Eye (tissue), 1 donor: ENCODE results near the gene CFD.
A peak's percentile ranks its signal among the peaks of the same experiment; 100 is the strongest.
"Not testable (repeated sequence)": the region's sequence is repeated elsewhere in the genome, so short reads cannot be mapped to it uniquely, and the experiment has no call there.

Experiments
- DNase-seq: peaks from one replicate; pipeline ENCODE4 v3.0.0-alpha.2; 2015

CFD gene

DNA sequence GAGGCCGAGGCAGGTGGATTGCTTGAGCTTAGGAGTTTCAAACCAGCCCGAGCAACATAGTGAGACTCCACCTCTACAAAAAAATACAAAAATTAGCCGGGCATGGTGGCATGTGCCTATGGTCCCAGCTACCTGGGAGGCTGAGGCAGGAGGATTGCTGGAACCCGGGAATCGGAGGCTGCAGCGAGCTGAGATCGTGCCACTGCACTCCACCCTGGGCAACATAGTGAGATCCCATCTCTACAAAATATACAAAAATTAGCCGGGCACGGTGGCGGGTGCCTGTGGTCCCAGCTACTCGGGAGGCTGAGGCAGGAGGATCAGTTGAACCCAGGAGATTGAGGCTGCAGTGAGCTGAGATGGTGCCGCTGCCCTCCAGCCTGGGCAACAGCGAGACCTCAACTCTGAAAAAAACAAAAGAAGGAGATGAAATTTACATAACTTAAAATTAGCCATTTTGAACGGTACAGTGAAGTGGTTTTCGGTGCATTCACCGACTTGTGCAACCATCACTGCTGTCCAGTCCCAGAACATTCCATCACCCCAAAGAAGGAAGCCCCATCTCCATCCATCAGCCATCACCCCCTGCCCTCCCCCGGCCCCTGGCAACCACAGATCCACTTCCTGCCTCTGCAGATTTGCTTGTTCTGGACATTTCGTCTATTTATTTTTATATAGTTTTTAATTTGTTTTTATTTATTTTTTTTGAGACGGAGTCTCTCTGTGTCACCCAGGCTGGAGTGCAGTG lies 33.4 kb upstream of the CFD start:
- no peak for DNase-seq

DNA sequence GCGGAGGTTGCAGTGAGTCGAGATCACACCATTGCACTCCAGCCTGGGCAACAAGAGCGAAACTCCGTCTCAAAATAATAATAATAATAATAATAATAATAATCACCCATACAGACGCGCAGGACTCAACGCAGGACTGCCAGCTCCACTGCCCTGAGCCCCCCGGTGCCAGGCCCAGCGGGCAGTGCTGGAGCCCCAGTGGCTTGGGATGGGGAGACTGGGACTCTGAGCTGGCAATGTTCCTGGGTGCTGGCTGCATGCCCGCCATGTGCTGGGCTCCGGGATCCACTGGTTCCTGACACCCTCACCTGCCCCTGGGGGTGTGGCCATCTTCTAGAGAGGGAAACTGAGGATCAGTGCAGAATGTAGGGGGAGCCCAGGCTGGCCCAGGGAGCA lies 32.2 kb upstream of the CFD start:
- no peak for DNase-seq

- no peak for DNase-seq
These were observed 31.6 kb upstream of the CFD start, which contains the start of gene AZU1 for GRCh38 chr19:827710-828321. Gene AZU1, plus strand, starts transcription at chr19:827837. Its CDS starts 10 bp downstream, at chr19:827847.

DNA sequence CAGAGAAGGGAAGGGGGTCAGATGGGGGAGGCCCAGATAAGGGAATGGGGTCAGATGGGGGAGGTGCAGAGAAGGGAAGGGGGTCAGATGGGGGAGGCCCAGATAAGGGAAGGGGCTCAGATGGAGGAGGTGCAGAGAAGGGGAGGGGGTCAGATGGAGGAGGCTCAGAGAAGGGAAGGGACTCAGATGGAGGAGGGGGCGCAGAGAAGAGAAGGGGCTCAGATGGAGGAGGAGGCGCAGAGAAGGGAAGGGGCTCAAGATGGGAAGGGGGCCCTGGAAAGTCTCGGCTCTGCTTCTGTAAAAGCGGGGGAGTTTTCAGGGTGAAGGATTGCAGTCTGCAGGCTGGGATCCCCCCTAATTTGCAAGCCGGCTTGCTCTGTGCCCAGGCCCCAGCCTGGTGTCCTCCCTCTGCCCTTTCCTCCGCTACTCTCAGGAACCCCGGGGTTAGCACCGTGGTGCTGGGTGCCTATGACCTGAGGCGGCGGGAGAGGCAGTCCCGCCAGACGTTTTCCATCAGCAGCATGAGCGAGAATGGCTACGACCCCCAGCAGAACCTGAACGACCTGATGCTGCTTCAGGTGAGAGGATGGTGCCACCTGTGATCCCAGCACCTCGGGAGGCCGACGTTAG lies 30.2 kb upstream of the CFD start:
- no peak for DNase-seq

DNA sequence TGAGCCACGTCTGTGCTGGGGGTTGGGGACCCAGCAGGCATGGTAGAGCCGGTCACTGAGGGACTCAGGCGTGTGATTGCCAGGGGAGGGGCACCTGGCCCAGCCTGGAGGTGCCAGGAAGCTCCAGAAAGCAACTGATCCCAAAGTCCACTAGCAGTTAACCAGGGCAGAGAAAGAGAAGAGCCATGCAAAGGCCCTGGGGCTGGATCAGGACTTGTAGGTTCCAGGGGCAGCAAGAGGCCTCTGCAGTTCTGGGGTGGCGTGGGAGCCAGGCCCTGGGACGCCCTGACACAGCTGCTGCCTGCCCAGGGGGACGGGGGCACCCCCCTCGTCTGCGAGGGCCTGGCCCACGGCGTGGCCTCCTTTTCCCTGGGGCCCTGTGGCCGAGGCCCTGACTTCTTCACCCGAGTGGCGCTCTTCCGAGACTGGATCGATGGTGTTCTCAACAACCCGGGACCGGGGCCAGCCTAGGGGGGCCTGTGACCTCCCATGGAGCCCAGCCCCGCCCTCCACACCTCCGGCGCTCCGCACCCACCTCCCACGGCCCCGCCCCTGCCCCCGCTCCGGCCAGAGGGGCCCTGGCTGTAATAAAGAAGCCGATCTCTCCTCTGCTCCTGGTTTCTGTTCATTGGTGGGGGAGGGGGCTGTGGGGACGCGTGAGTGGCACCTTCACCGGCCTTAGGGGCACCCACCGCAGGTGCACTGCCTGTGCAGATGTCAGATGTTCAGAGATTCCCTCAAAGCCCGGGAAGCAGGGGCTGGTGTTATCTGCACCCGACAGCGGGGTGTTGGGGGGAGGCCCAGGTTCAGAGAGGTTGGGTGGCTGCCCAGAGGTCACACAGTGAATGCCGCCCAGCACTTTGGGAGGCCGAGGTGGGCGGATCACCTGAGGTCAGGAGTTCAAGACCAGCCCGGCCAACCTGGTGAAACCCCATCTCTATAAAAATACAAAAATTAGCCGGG lies 27.8 kb upstream of the CFD start:
- no peak for DNase-seq

GRCh38 chr19:834216-834615 lies 25.2 kb upstream of the CFD start:
- no peak for DNase-seq

- peak; percentile 66 for DNase-seq
These were observed 24.2 kb upstream of the CFD start for GRCh38 chr19:835210-835810.

GRCh38 chr19:840519-841206 lies 18.8 kb upstream of the CFD start, which contains the start of gene PRTN3:
Gene PRTN3, plus strand, starts transcription at chr19:840999. Its CDS starts 10 bp downstream, at chr19:841009.
- DNase-seq, result no peak

DNA sequence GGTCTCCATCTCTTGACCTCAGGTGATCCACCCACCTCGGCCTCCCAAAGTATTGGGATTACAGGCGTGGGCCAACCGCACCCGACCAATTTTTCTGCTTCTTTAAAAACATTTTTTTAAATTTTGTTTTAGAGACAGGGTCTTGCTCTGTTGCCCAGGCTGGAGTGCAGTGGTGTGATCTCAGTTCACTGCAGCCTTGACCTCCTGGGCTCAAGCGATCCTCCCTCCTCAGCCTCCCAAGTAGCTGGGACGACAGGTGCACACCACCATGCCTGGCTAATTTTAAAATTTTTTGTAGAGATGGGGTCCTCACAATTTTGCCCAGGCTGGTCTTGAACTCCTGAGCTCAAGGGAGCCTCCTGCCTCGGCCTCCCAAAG lies 16.7 kb upstream of the CFD start:
- not testable (repeated sequence) for DNase-seq

GRCh38 chr19:843180-843835 lies 16.2 kb upstream of the CFD start:
- peak; percentile 38 for DNase-seq

DNA sequence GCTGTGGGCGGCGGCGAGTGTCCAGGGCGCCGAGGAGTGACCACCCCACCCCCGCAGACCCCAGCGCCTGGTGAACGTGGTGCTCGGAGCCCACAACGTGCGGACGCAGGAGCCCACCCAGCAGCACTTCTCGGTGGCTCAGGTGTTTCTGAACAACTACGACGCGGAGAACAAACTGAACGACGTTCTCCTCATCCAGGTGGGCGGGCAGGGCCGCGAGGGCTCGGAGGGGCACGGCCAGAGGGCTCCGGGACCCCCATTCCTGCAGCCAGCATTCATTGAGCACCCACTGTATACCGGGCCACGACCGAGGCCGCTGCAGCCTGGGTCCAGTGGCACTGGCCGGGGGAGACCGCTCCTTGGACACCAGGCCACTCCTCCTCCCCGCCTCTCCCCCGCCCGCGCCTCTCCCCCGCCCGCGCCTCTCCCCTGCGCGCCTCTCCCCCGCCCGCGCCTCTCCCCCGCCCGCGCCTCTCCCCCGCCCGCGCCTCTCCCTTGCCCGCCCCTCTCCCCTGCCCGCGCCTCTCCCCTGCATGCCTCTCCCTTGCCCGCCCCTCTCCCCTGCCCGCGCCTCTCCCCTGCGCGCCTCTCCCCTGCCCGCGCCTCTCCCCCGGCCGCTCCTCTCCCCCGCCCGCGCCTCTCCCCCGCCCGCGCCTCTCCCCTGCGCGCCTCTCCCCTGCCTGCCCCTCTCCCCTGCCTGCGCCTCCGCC lies 15.5 kb upstream of the CFD start:
- DNase-seq, result peak; percentile 11

DNA sequence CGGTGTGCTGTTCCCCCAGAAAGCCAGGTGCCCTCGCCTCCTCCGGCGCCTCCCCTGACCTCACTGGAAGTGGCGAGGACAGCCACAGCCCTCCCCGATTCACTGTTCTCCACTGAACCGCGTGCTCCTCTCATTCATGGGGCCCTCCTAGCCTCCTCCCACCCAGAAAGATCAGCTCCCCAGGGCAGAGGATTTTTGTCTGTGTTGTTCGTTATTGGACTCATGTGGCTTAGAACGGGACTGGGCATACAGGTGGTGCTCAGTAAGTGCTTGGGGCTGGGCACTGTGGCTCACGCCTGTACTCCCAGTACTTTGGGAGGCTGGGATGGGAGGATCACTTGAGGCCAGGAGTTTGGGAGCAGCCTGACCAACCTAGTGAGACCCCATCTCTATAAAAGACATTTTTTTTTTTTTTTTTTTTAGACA lies 14.9 kb upstream of the CFD start:
- peak; percentile 23 for DNase-seq

GRCh38 chr19:845707-846521 lies 13.6 kb upstream of the CFD start:
- no peak for DNase-seq

- DNase-seq, result no peak
These were observed 11.0 kb upstream of the CFD start for GRCh38 chr19:848386-848921.

DNA sequence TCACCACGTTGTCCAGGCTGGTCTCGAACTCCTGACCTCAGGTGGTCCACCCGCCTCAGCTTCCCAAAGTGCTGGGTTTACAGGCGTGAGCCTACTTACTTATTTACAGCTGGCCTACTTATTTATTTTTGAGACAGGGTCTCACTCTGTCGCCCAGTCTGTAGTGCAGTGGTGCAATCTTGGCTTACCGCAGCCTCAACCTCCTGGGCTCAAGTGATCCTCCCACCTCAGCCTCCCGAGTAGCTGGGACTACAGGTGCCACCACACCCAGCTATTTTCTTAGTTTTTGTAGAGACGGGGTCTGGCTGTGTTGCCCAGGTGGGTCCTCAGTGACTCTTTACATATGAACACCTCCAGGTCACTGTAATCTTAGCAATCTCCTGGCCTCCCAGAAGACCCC lies 10.3 kb upstream of the CFD start:
- DNase-seq, result not testable (repeated sequence)

- DNase-seq, result peak; percentile 73
These were observed 9.1 kb upstream of the CFD start for GRCh38 chr19:850221-850978.

DNA sequence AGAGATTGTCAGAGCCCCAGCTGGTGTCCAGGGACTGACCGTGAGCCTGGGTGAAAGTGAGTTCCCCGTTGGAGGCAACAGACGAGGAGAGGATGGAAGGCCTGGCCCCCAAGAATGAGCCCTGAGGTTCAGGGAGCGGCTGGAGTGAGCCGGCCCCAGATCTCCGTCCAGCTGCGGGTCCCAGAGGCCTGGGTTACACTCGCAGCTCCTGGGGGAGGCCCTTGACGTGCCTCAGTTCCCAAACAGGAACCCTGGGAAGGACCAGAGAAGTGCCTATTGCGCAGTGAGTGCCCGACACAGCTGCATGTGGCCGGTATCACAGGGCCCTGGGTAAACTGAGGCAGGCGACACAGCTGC lies 8.5 kb upstream of the CFD start:
- DNase-seq, result no peak

GRCh38 chr19:852136-853013 lies 7.1 kb upstream of the CFD start, which contains the start of gene ELANE:
Gene ELANE, plus strand, starts transcription at chr19:852303. Its CDS starts 26 bp downstream, at chr19:852329.
- no peak for DNase-seq
